Measurements from ENCODE around the gene SP110. TPM values are rescaled to one million over a fixed set of nuclear protein-coding genes. Genes with fewer than 3 reads are reported as not detected.
"Not testable (repeated sequence)": the region's sequence is repeated elsewhere in the genome, so short reads cannot be mapped to it uniquely, and the experiment has no call there.

SP110 gene
- total RNA-seq, 1 experiment from 2014 or later = 3.5 TPM

GRCh38 chr2:230124757-230125431, 94.9 kb downstream of the SP110 start:
- Histone ChIP-seq H3K27me3 (ENCODE audit: low read length) (no peaks in the 10 kb centered on the region), H3K27ac (ENCODE audit: low read length) (no peak overlapping the region), H4K20me1 (ENCODE audit: low read length) (no peaks in the 10 kb centered on the region), H3K4me3 (ENCODE audit: low read length) (no peak overlapping the region), H3K9ac (ENCODE audit: low read length) (no peak overlapping the region), H3K36me3 (ENCODE audit: low read depth, low read length) (no peaks in the 10 kb centered on the region), H3K4me1 (ENCODE audit: insufficient read depth, low read length) (no peaks in the 10 kb centered on the region), H3K9me2 (replicated peaks; ENCODE audit: low read length) (no peaks in the 10 kb centered on the region), H3K79me2 (ENCODE audit: low read length) (no peaks in the 10 kb centered on the region), H3K9me3 (ENCODE audit: low read length) (no peaks in the 10 kb centered on the region), H3K4me2 (ENCODE audit: low read length) (no peak overlapping the region), H2AFZ (ENCODE audit: low read length) (no peak overlapping the region), H3F3A (ENCODE audit: low read length, unreplicated experiment) (no peaks in the 10 kb centered on the region)
- no peak for ATAC-seq
- TF ChIP-seq EZH2phosphoT487 (IDR thresholded peaks at IDR 0.05; ENCODE audit: borderline replicate concordance, low read length) = no peak
- no peak for TF ChIP-seq EZH2 (IDR thresholded peaks at IDR 0.05; ENCODE audit: low read length, unreplicated experiment)
- TF ChIP-seq CTCF (conservative IDR thresholded peaks at IDR 0.05; ENCODE audit: low read depth, low read length) = no peak
- BruUV-seq (replicated peaks) = no TSS peak
- ChIA-PET POLR2A (ENCODE audit: unreplicated experiment) (no interaction called here), CTCF (no interaction called here)
- no peak for DNase-seq
- intact Hi-C loops (cut with micrococcal nuclease) = no loop called here

GRCh38 chr2:230124235-230124634, 95.5 kb downstream of the SP110 start:
- H3F3A ChIP-seq (ENCODE audit: low read length, unreplicated experiment) = no peaks in the 10 kb centered on the region
- H3K9me3 ChIP-seq (ENCODE audit: low read length) = no peaks in the 10 kb centered on the region
- BruUV-seq (replicated peaks) = no TSS peak
- intact Hi-C loops (cut with micrococcal nuclease) = no loop called here
- TF ChIP-seq CTCF (conservative IDR thresholded peaks at IDR 0.05; ENCODE audit: low read depth, low read length) (no peak), EZH2 (IDR thresholded peaks at IDR 0.05; ENCODE audit: low read length, unreplicated experiment) (no peak), EZH2phosphoT487 (IDR thresholded peaks at IDR 0.05; ENCODE audit: borderline replicate concordance, low read length) (no peak)
- no peaks in the 10 kb centered on the region for H3K27me3 ChIP-seq (ENCODE audit: low read length)
- no peak overlapping the region for H3K27ac ChIP-seq (ENCODE audit: low read length)
- ChIA-PET CTCF (no interaction called here), POLR2A (ENCODE audit: unreplicated experiment) (no interaction called here)
- no peak overlapping the region for H3K9ac ChIP-seq (ENCODE audit: low read length)
- H4K20me1 ChIP-seq (ENCODE audit: low read length) = no peaks in the 10 kb centered on the region
- no peaks in the 10 kb centered on the region for H3K9me2 ChIP-seq (replicated peaks; ENCODE audit: low read length)
- H3K4me3 ChIP-seq (ENCODE audit: low read length) = no peak overlapping the region
- H3K4me1 ChIP-seq (ENCODE audit: insufficient read depth, low read length) = no peaks in the 10 kb centered on the region
- H3K4me2 ChIP-seq (ENCODE audit: low read length) = no peak overlapping the region
- H3K79me2 ChIP-seq (ENCODE audit: low read length) = no peaks in the 10 kb centered on the region
- H2AFZ ChIP-seq (ENCODE audit: low read length) = no peak overlapping the region
- ATAC-seq (no peak), DNase-seq (no peak)
- no peaks in the 10 kb centered on the region for H3K36me3 ChIP-seq (ENCODE audit: low read depth, low read length)

- H4K20me1 ChIP-seq (ENCODE audit: low read length); H3K4me3 ChIP-seq (ENCODE audit: low read length); DNase-seq; H3K4me2 ChIP-seq (ENCODE audit: low read length); H3K9ac ChIP-seq (ENCODE audit: low read length); H3K9me2 ChIP-seq (replicated peaks; ENCODE audit: low read length); H3K79me2 ChIP-seq (ENCODE audit: low read length); H3K27ac ChIP-seq (ENCODE audit: low read length); intact Hi-C loops (cut with micrococcal nuclease); H3K4me1 ChIP-seq (ENCODE audit: insufficient read depth, low read length); POLR2A ChIA-PET (ENCODE audit: unreplicated experiment); H3K9me3 ChIP-seq (ENCODE audit: low read length); H3K36me3 ChIP-seq (ENCODE audit: low read depth, low read length); ATAC-seq; BruUV-seq (replicated peaks); H3F3A ChIP-seq (ENCODE audit: low read length, unreplicated experiment); CTCF ChIA-PET; H3K27me3 ChIP-seq (ENCODE audit: low read length); H2AFZ ChIP-seq (ENCODE audit: low read length): not testable (repeated sequence)
Observed at GRCh38 chr2:230120376-230120775, 99.4 kb downstream of the SP110 start.

- ATAC-seq; POLR2A ChIA-PET (ENCODE audit: unreplicated experiment); H3K27ac ChIP-seq (ENCODE audit: low read length); H3K9ac ChIP-seq (ENCODE audit: low read length); H3K79me2 ChIP-seq (ENCODE audit: low read length); H3K4me3 ChIP-seq (ENCODE audit: low read length); H3K9me2 ChIP-seq (replicated peaks; ENCODE audit: low read length); H3K9me3 ChIP-seq (ENCODE audit: low read length); intact Hi-C loops (cut with micrococcal nuclease); BruUV-seq (replicated peaks); H3F3A ChIP-seq (ENCODE audit: low read length, unreplicated experiment); H3K36me3 ChIP-seq (ENCODE audit: low read depth, low read length); H3K4me1 ChIP-seq (ENCODE audit: insufficient read depth, low read length); H3K27me3 ChIP-seq (ENCODE audit: low read length); H4K20me1 ChIP-seq (ENCODE audit: low read length); H2AFZ ChIP-seq (ENCODE audit: low read length); H3K4me2 ChIP-seq (ENCODE audit: low read length); DNase-seq; CTCF ChIA-PET: not testable (repeated sequence)
Observed at GRCh38 chr2:230119827-230120226, 100.0 kb downstream of the SP110 start.

All from PC-3 (cell line).